ENCODE measurements around the gene RIN3.

Gene RIN3

GRCh38 chr14:92633274-92633616 is 119.7 kb downstream of the RIN3 start:
- Histone ChIP-seq H3K27me3 (ENCODE audit: insufficient read depth, poor library complexity, severe bottlenecking) (no peaks in the 10 kb centered on the region), H3K9me3 (ENCODE audit: severe bottlenecking) (no peaks in the 10 kb centered on the region), H3K4me3 (ENCODE audit: severe bottlenecking) (no peak overlapping the region), H3K4me1 (ENCODE audit: insufficient read depth, poor library complexity, severe bottlenecking) (no peaks in the 10 kb centered on the region), H3K36me3 (ENCODE audit: low read depth) (no peaks in the 10 kb centered on the region), H3K27ac (ENCODE audit: poor library complexity, severe bottlenecking) (no peak overlapping the region)
- ATAC-seq (ENCODE audit: low read depth) (no peak), DNase-seq (ENCODE audit: low spot score) (peak; percentile 55)
- TF ChIP-seq CTCF (IDR thresholded peaks at IDR 0.05; ENCODE audit: poor library complexity, severe bottlenecking): no peak

DNA sequence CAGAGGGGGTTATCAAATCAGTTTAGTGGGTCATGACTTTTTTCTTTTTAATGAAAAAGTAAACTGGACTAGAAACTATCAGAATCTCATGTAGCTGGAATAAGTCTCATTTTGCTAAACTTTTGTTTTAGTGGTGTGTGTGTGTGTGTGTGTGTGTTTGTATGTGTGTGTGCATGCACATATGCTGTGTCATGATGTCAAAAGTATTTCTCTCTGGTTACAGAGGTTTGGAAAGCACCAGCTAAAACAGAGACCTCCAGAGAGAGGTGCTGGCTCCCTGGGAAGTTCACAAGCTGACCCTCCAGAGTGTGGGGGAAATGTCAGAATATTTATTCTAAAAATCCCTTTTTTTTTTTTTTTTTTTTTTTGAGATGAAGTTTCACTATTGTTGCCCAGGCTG is 120.1 kb downstream of the RIN3 start:
- Histone ChIP-seq H3K4me1 (ENCODE audit: insufficient read depth, poor library complexity, severe bottlenecking) (no peaks in the 10 kb centered on the region), H3K36me3 (ENCODE audit: low read depth) (no peaks in the 10 kb centered on the region), H3K9me3 (ENCODE audit: severe bottlenecking) (no peaks in the 10 kb centered on the region), H3K27me3 (ENCODE audit: insufficient read depth, poor library complexity, severe bottlenecking) (no peaks in the 10 kb centered on the region), H3K4me3 (ENCODE audit: severe bottlenecking) (no peak overlapping the region), H3K27ac (ENCODE audit: poor library complexity, severe bottlenecking) (no peak overlapping the region)
- no peak for TF ChIP-seq CTCF (IDR thresholded peaks at IDR 0.05; ENCODE audit: poor library complexity, severe bottlenecking)
- no peak for ATAC-seq (ENCODE audit: low read depth)
- DNase-seq (ENCODE audit: low spot score): no peak

DNA sequence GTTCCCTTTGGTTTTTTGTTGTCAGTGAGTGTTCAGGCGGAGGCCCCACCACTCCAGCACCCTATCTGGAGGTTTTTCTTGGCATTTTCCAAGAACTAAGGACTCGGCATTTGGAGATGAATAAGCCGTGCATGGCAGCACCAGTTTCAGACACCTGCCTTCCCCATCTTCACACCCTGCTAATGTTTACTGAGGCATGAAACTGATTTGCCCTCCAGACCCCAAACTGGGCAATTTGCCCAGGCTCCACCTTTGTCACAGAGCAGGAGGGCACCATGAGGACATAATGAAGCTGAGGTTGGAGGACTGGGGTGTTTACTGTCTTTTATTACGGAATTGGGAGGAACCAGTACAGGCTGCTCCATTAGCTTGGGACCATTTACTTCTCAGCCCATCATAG is 121.5 kb downstream of the RIN3 start:
- TF ChIP-seq CTCF (IDR thresholded peaks at IDR 0.05; ENCODE audit: poor library complexity, severe bottlenecking): no peak
- ATAC-seq (ENCODE audit: low read depth) (no peak), DNase-seq (ENCODE audit: low spot score) (no peak)

DNA sequence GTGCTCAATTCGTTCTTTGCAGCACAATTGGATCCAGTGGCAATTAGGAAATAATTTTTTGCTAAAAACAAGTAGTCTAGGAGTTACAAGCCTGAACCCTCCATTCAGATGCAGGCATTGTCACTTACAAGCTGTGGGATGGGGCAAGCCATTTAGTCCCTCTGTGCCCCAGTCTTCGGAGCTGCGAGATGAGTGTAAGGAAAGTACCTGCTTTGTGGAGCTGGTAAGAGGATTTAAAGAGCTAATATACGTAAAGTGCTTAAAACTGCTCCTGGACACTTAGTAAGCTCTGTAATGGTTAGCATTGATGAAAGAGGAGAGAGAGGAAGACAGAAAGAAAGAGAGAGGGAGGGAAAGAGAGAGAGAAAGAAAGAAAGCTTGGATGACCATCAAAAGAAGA is 122.3 kb downstream of the RIN3 start:
- ATAC-seq (ENCODE audit: low read depth): no peak
- no peak for TF ChIP-seq CTCF (IDR thresholded peaks at IDR 0.05; ENCODE audit: poor library complexity, severe bottlenecking)

More for the DNA sequence above, 121.5 kb downstream of the RIN3 start:
- Histone ChIP-seq H3K9me3 (ENCODE audit: severe bottlenecking) (no peaks in the 10 kb centered on the region), H3K4me1 (ENCODE audit: insufficient read depth, poor library complexity, severe bottlenecking) (no peaks in the 10 kb centered on the region), H3K4me3 (ENCODE audit: severe bottlenecking) (no peak overlapping the region), H3K36me3 (ENCODE audit: low read depth) (no peaks in the 10 kb centered on the region), H3K27me3 (ENCODE audit: insufficient read depth, poor library complexity, severe bottlenecking) (no peaks in the 10 kb centered on the region), H3K27ac (ENCODE audit: poor library complexity, severe bottlenecking) (no peak overlapping the region)

GRCh38 chr14:92637228-92637627 is 123.6 kb downstream of the RIN3 start:
- Histone ChIP-seq H3K4me3 (ENCODE audit: severe bottlenecking) (no peak overlapping the region), H3K27me3 (ENCODE audit: insufficient read depth, poor library complexity, severe bottlenecking) (no peaks in the 10 kb centered on the region), H3K27ac (ENCODE audit: poor library complexity, severe bottlenecking) (no peak overlapping the region), H3K9me3 (ENCODE audit: severe bottlenecking) (no peaks in the 10 kb centered on the region), H3K4me1 (ENCODE audit: insufficient read depth, poor library complexity, severe bottlenecking) (no peaks in the 10 kb centered on the region), H3K36me3 (ENCODE audit: low read depth) (no peaks in the 10 kb centered on the region)
- TF ChIP-seq CTCF (IDR thresholded peaks at IDR 0.05; ENCODE audit: poor library complexity, severe bottlenecking): no peak
- ATAC-seq (ENCODE audit: low read depth) (no peak), DNase-seq (ENCODE audit: low spot score) (no peak)

More for the DNA sequence above, 122.3 kb downstream of the RIN3 start:
- no peaks in the 10 kb centered on the region for H3K27me3 ChIP-seq (ENCODE audit: insufficient read depth, poor library complexity, severe bottlenecking)
- no peak for DNase-seq (ENCODE audit: low spot score)
- no peak overlapping the region for H3K27ac ChIP-seq (ENCODE audit: poor library complexity, severe bottlenecking)
- H3K4me1 ChIP-seq (ENCODE audit: insufficient read depth, poor library complexity, severe bottlenecking): no peaks in the 10 kb centered on the region
- H3K36me3 ChIP-seq (ENCODE audit: low read depth): no peaks in the 10 kb centered on the region
- H3K9me3 ChIP-seq (ENCODE audit: severe bottlenecking): no peaks in the 10 kb centered on the region
- no peak overlapping the region for H3K4me3 ChIP-seq (ENCODE audit: severe bottlenecking)

All from RWPE2 (cell line).